Hepatocyte (in vitro differentiated cells): ENCODE measurements around the gene AUTS2. TPM values are rescaled to one million over a fixed set of nuclear protein-coding genes. Genes with fewer than 3 reads are reported as not detected.

Experiments
- DNase-seq: peaks from one replicate; pipeline ENCODE4 v3.0.0-alpha.2; 2016; ENCODE audit warnings: low spot score
- H2AFZ ChIP-seq: fragments of 200-600 bp; sonication (generic); 2 replicates; pipeline ENCODE4 v1.6.0; 2016; ENCODE audit warnings: antibody characterized with exemption, mild to moderate bottlenecking
- H3K27ac ChIP-seq: fragments of 200-600 bp; sonication (generic); 2 replicates; pipeline ENCODE4 v1.5.1; 2016; ENCODE audit warnings: mild to moderate bottlenecking
- H3K27me3 ChIP-seq: fragments of 200-600 bp; sonication (generic); 2 replicates; pipeline ENCODE4 v1.6.1; 2016
- H3K36me3 ChIP-seq: fragments of 200-600 bp; sonication (generic); replicated peaks from 2 replicates; pipeline ENCODE4 v1.5.1; 2016; ENCODE audit warnings: low read depth; ENCODE audit not compliant: insufficient read depth
- H3K4me1 ChIP-seq: fragments of 200-600 bp; sonication (generic); 2 replicates; pipeline ENCODE4 v1.5.1; 2016; ENCODE audit warnings: mild to moderate bottlenecking, moderate library complexity; ENCODE audit not compliant: insufficient read depth
- H3K4me2 ChIP-seq: fragments of 200-600 bp; sonication (generic); 2 replicates; pipeline ENCODE4 v1.6.0; 2016
- H3K4me3 ChIP-seq: fragments of 200-600 bp; sonication (generic); 2 replicates; pipeline ENCODE4 v1.5.1; 2016; ENCODE audit warnings: mild to moderate bottlenecking
- H3K79me2 ChIP-seq: fragments of 200-600 bp; sonication (generic); 2 replicates; pipeline ENCODE4 v1.6.0; 2017; ENCODE audit warnings: mild to moderate bottlenecking
- H3K9me2 ChIP-seq: fragments of 200-600 bp; sonication (generic); replicated peaks from 2 replicates; pipeline ENCODE4 v1.6.0; 2017; ENCODE audit warnings: mild to moderate bottlenecking; ENCODE audit not compliant: insufficient read depth
- H3K9me3 ChIP-seq: fragments of 200-600 bp; sonication (generic); 2 replicates; pipeline ENCODE4 v1.5.1; 2016; ENCODE audit warnings: low read depth, mild to moderate bottlenecking
- H4K20me1 ChIP-seq: fragments of 200-600 bp; sonication (generic); 2 replicates; pipeline ENCODE4 v1.6.0; 2016; ENCODE audit warnings: mild to moderate bottlenecking; ENCODE audit not compliant: insufficient read depth, poor library complexity, severe bottlenecking
- EZH2 ChIP-seq: fragments of 200-600 bp; sonication (generic); IDR thresholded peaks from 2 replicates; pipeline ENCODE4 v1.6.1; 2016; ENCODE audit warnings: antibody characterized with exemption, mild to moderate bottlenecking, borderline replicate concordance
- EZH2phosphoT487 ChIP-seq: fragments of 200-600 bp; sonication (generic); IDR thresholded peaks from one replicate; pipeline ENCODE4 v1.6.1; 2018; ENCODE audit warnings: antibody characterized with exemption, mild to moderate bottlenecking, low read depth, moderate library complexity; ENCODE audit not compliant: unreplicated experiment, severe bottlenecking
- WGBS: methylation state at CpG from one replicate; pipeline ENCODE4 v1.1.6; 2016; ENCODE audit warnings: low lambda C conversion rate; ENCODE audit errors: missing lambda C conversion rate; 5-methylcytosine and 5-hydroxymethylcytosine counted together
- polyA plus RNA-seq: library from polyadenylated mRNA; unstranded; fragments of >200 nt; fragmentation: Nextera tagmentation; extraction: Ambion mirVana; gene quantifications from 2 replicates; pipeline ENCODE4 v1.2.1, GENCODE V29; 2016
- total RNA-seq: library from RNA; depleted of rRNA; stranded (reverse); fragments of >200 nt; gene quantifications from 2 replicates; pipeline ENCODE4 v1.2.3, GENCODE V29; 2014
- TF ChIP-seq, protein P1 (sequence below): fragments of 200-600 bp; sonication (generic); IDR thresholded peaks from 2 replicates; pipeline ENCODE4 v1.5.1; 2016; ENCODE audit warnings: antibody characterized with exemption, mild to moderate bottlenecking; ENCODE audit not compliant: poor library complexity

The AUTS2 gene
- total and polyA plus RNA-seq, 2 experiments from 2014 or later: 34.4 to 40.9 TPM

DNA sequence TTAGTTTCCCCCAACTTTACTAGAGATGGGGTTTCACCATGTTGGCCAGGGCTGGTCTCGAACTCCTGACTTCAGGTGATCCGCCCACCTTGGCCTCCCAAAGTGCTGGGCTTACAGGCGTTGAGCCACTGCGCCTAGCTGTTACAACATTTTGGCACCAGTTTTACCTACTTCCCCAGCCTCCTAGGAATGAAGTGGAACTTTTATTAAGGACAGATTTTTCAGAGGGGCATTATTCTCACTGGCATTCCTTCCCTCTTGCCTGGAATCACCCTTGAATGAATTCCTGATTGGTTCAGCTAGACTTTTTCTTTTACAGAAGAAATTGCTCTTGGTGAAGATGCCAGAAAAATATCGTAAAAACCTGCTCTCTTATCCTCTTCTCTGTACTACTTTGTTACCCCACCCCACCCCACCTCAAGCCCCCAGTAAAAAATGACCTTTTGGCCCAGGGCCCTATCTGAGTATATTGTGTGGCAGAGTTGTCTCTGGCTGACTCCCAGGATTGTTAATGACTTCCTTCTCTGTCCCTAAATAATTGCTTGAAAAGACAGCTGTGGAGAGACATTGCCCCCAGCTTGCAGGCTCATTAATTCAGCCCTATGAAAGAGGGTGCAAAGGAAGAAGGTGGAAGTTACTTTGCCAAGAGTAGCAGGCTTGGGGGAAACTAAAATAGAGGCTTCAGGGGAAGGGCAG, 189.6 kb downstream of the AUTS2 start:
- WGBS: 86% methylated on average over 5 of the region's 5 CpGs
- no peak for TF ChIP-seq EZH2
- TF ChIP-seq EZH2phosphoT487: no peak
- TF ChIP-seq, protein P1, sequence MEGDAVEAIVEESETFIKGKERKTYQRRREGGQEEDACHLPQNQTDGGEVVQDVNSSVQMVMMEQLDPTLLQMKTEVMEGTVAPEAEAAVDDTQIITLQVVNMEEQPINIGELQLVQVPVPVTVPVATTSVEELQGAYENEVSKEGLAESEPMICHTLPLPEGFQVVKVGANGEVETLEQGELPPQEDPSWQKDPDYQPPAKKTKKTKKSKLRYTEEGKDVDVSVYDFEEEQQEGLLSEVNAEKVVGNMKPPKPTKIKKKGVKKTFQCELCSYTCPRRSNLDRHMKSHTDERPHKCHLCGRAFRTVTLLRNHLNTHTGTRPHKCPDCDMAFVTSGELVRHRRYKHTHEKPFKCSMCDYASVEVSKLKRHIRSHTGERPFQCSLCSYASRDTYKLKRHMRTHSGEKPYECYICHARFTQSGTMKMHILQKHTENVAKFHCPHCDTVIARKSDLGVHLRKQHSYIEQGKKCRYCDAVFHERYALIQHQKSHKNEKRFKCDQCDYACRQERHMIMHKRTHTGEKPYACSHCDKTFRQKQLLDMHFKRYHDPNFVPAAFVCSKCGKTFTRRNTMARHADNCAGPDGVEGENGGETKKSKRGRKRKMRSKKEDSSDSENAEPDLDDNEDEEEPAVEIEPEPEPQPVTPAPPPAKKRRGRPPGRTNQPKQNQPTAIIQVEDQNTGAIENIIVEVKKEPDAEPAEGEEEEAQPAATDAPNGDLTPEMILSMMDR: no peak
- Histone ChIP-seq H4K20me1 (peaks cover 18% of the 10 kb centered on the region), H3K27ac (no peak overlapping the region), H3K27me3 (no peaks in the 10 kb centered on the region), H3K4me3 (no peak overlapping the region), H2AFZ (no peak overlapping the region), H3K36me3 (no peaks in the 10 kb centered on the region), H3K79me2 (peaks cover 30% of the 10 kb centered on the region), H3K9me2 (no peaks in the 10 kb centered on the region), H3K4me1 (no peaks in the 10 kb centered on the region), H3K9me3 (no peaks in the 10 kb centered on the region), H3K4me2 (no peak overlapping the region)
- no peak for DNase-seq

DNA sequence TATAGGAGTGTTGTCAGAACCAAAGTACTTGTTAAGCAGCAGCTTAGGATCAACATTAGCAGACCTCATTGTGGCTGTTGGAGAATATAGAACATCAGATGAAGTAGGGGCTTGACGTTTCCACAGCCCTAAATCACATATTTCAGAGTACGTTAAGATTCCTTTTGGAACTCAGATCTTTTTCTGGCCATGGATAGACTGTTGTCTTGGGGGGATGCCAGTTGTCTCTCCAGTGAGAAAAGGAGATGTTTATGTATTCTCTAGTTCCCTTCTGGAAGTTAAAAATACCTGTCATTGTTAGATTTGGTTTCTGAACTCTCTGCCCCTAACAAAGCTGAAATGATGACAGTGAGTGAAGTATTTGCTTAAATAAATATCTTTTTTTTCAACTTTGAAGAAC, 191.3 kb downstream of the AUTS2 start:
- no peaks in the 10 kb centered on the region for H3K9me3 ChIP-seq
- H3K79me2 ChIP-seq: peaks cover 24% of the 10 kb centered on the region
- H3K4me2 ChIP-seq: no peak overlapping the region
- no peak for DNase-seq
- H3K27ac ChIP-seq: no peak overlapping the region
- WGBS: 73% methylated on average over 2 of the region's 2 CpGs
- no peaks in the 10 kb centered on the region for H3K9me2 ChIP-seq
- no peak overlapping the region for H2AFZ ChIP-seq
- H4K20me1 ChIP-seq: peaks cover 16% of the 10 kb centered on the region
- TF ChIP-seq EZH2phosphoT487: no peak
- TF ChIP-seq, protein P1: no peak
- TF ChIP-seq EZH2: no peak
- H3K36me3 ChIP-seq: no peaks in the 10 kb centered on the region
- H3K27me3 ChIP-seq: no peaks in the 10 kb centered on the region
- no peak overlapping the region for H3K4me3 ChIP-seq
- H3K4me1 ChIP-seq: no peaks in the 10 kb centered on the region

DNA sequence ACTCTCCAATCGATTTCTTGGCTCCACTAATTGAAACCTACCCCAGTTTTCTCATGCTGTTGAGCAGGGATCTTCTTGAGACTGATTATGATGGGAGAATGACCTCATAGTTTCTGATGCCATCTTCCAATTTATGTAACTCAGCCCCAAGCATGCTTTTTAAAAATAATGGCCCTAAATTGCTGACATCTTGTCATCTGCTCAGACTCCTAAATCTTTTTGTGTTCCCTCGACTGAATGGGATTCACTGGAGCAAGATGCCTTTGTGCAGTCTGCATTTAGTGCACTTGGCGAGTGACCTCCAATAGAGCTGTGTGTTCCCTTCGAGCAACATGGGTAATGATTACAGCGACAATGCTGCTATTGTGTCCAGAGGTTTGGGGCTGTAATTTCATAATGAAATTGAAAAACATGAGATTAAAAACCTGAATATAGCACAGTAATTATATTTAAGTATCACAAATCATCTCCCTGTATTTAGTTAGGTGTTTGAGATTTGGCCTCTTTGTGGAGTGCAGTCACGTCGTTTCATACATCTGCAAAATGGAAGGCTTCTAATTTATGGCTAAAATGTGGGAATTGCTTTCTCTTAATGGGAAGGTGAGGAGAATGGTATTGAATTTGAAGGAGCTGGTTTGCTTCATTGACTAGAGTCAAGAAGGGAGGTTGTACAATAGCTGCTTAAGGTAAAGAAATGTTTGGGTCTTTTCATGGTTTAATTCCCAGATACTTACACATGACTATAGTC, 192.9 kb downstream of the AUTS2 start:
- TF ChIP-seq EZH2: no peak
- TF ChIP-seq, protein P1: no peak
- TF ChIP-seq EZH2phosphoT487: no peak
- peaks cover 11% of the 10 kb centered on the region for H3K79me2 ChIP-seq
- H3K4me3 ChIP-seq: no peak overlapping the region
- H3K4me2 ChIP-seq: no peak overlapping the region
- H3K36me3 ChIP-seq: no peaks in the 10 kb centered on the region
- H3K9me2 ChIP-seq: no peaks in the 10 kb centered on the region
- no peak overlapping the region for H3K27ac ChIP-seq
- H2AFZ ChIP-seq: no peak overlapping the region
- H3K27me3 ChIP-seq: no peaks in the 10 kb centered on the region
- H3K4me1 ChIP-seq: no peaks in the 10 kb centered on the region
- peaks cover 10% of the 10 kb centered on the region for H4K20me1 ChIP-seq
- 86% methylated on average over 7 of the region's 7 CpGs for WGBS
- no peaks in the 10 kb centered on the region for H3K9me3 ChIP-seq
- no peak for DNase-seq
